ENCODE measurements around the gene MPDU1.

DNA sequence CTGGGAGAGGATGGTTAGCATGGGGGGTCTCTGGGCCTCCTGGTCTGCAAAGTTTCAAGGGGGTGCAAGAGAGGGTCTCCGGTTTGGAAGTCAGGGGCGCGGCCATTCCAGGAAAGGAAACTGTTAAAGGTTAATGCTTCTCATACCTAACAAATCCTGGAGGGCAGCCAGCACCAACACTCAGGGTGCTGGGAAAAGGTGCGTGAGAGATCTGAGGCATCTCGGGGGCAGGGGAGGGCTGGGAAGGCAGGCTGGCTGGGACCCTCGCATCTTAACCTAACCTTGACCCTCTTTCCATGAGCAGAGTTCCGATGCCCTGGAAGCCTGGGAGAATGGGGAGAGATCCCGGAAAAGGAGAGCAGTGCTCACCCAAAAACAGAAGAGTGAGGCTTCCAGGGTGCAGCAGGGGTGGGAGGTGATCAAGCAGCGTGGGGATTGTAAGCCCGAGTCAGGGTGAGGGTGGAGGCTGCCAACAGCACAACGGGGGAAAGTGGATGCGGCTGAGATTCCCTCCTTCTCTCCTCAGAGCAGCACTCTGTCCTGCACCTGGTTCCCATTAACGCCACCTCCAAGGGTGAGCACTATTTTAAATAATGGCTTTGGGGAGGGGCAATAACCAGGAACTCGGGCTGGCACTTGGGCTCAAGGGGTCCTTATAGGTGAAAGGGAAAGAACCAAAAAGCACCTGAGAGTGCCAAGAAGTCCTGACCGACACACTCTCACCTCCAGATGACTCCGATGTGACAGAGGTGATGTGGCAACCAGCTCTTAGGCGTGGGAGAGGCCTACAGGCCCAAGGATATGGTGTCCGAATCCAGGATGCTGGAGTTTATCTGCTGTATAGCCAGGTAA is 24.1 kb upstream of the MPDU1 start:
- TF ChIP-seq, protein P1, sequence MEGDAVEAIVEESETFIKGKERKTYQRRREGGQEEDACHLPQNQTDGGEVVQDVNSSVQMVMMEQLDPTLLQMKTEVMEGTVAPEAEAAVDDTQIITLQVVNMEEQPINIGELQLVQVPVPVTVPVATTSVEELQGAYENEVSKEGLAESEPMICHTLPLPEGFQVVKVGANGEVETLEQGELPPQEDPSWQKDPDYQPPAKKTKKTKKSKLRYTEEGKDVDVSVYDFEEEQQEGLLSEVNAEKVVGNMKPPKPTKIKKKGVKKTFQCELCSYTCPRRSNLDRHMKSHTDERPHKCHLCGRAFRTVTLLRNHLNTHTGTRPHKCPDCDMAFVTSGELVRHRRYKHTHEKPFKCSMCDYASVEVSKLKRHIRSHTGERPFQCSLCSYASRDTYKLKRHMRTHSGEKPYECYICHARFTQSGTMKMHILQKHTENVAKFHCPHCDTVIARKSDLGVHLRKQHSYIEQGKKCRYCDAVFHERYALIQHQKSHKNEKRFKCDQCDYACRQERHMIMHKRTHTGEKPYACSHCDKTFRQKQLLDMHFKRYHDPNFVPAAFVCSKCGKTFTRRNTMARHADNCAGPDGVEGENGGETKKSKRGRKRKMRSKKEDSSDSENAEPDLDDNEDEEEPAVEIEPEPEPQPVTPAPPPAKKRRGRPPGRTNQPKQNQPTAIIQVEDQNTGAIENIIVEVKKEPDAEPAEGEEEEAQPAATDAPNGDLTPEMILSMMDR (IDR thresholded peaks at IDR 0.05) = no peak
- TF ChIP-seq POLR2A (IDR thresholded peaks at IDR 0.05) = no peak

Data from Peyer's patch (tissue), 4 donors.